Pancreas (tissue), 10 donors: ENCODE results near the gene SPAAR. TPM values are rescaled to one million over a fixed set of nuclear protein-coding genes. Genes with fewer than 3 reads are reported as not detected.

Experiments
- ATAC-seq, 4 donors: fragments of 200-7000 bp; cut with Tn5 transposase; one replicate each; pipeline versions ENCODE4 v1.8.0 to v1.9.1; 2020; ENCODE audit warnings: mild to moderate bottlenecking in 4 of 4, moderate library complexity in 4 of 4
- DNase-seq, 6 donors: peaks; one replicate each; pipeline ENCODE4 v3.0.0-alpha.2; 2020
- FAIRE-seq: peaks from 2 replicates; lab custom pipeline; 2012; peaks lifted over from hg19 to GRCh38; lab: Jason Lieb, UNC
- H3K27ac ChIP-seq, 4 donors: fragments of 200-600 bp; sonication (generic); 1 replicate in 3 of 4; 2 replicates in 1 of 4; pipeline versions ENCODE4 v1.5.0 to v1.8.0; 2020
- H3K27me3 ChIP-seq, 4 donors: fragments of 200-600 bp; one replicate each; pipeline ENCODE4 v1.8.0; 2021
- H3K36me3 ChIP-seq, 3 donors: fragments of 200-600 bp; sonication (generic) in 1 of 3; one replicate each; pipeline versions ENCODE4 v1.5.0 to v1.8.0; 2020 to 2021
- H3K4me1 ChIP-seq, 3 donors: fragments of 200-600 bp; one replicate each; pipeline ENCODE4 v1.8.0; 2021
- H3K4me3 ChIP-seq, 4 donors: fragments of 200-600 bp; sonication (generic) in 2 of 4; one replicate each; pipeline versions ENCODE4 v1.5.0 to v1.8.0; 2020 to 2021
- H3K9me3 ChIP-seq, 4 donors: fragments of 200-600 bp; one replicate each; pipeline ENCODE4 v1.8.0; 2021
- CTCF ChIP-seq, 4 donors: fragments of 200-600 bp; sonication (generic) in 3 of 4; IDR thresholded peaks; one replicate each; pipeline versions ENCODE4 v1.5.0 to v1.8.0; 2021; ENCODE audit warnings: antibody characterized with exemption in 4 of 4
- WGBS, 2 donors: extraction: QIAGEN DNeasy Blood & Tissue Kit; methylation state at CpG; one replicate each; pipeline ENCODE4 v1.1.7; 2013; 5-methylcytosine and 5-hydroxymethylcytosine counted together
- intact Hi-C, 3 donors: fragments of 100-400 bp; cut with DNase I; formaldehyde crosslinking; loops; one replicate each; pipeline versions ENCODE4 v1.11.1 to v1.14.2; 2022
- polyA plus RNA-seq, 2 donors: library from polyadenylated mRNA; stranded (reverse); fragments of 200-250 nt; gene quantifications; one replicate each; pipeline ENCODE4 v1.2.3, GENCODE V29; 2013
- total RNA-seq, 6 donors: library from RNA; stranded (reverse); fragmentation: NEBNext Ultra II Directional in 4 of 6; extraction: Animal tissue kit (Norgen Biotek cat#: 25700) in 4 of 6; gene quantifications; one replicate each; pipeline versions ENCODE4 v1.2.1 to v1.2.4, GENCODE V29; 2021 to 2023
- donor health status: healthy with polysubstance abuse.
- donor health status: DM: no; HTN: no; CAD: no; lungs with moderate emphysema.
- donor health status: DM: no; HTN: no; CAD: no.
- donor health status: control.
- donor health status: control.
- donor health status: Bipolar disorder and iron deficiency.
- donor health status: DM: yes; HTN: yes; CAD: no.
- donor health status: DM: no; HTN: no; CAD: no.
- donor health status: DM: no; HTN: no; CAD: no.
- donor health status: DM: yes; HTN: yes; CAD: no.

The SPAAR gene
- total and polyA plus RNA-seq, 8 donors, result 0.12 to 1.6 (median 0.44) TPM; not detected in 1

- H3K27me3 ChIP-seq, result peaks cover 0 to 5% (median 0%) of the 10 kb centered on the region in 4 donors
- WGBS, 2 donors, result 62% methylated on average over 5 of the region's 5 CpGs
- DNase-seq (no peak), FAIRE-seq (no peak), ATAC-seq (no peak)
- no peaks in the 10 kb centered on the region for H3K9me3 ChIP-seq
- no peak within 1 kb of the TSS for H3K4me3 ChIP-seq
- no peaks in the 10 kb centered on the region for H3K4me1 ChIP-seq
- H3K27ac ChIP-seq, result no peak within 1 kb of the TSS
- intact Hi-C loops, result loop anchor here in 2 of 3 donors (5.0 to 10.0 kb wide), 2 partner anchors 64 to 67 kb away; no protein-coding TSS in a partner anchor
- H3K36me3 ChIP-seq, result no peaks in the 10 kb centered on the region
- no peak for TF ChIP-seq CTCF (IDR thresholded peaks at IDR 0.05)
These were observed 49.0 kb downstream of the SPAAR start, which contains the start of gene OR2S2 for GRCh38 chr9:35958104-35958837. OR2S2 (minus strand) TSS chr9:35958154; CDS start chr9:35958098, 56 bp downstream.

GRCh38 chr9:35960039-35960655 is 50.9 kb downstream of the SPAAR start:
- 60 to 74% methylated on average over 2 to 3 of the region's 3 CpGs for WGBS, 2 donors
- H3K27me3 ChIP-seq, result no peaks in the 10 kb centered on the region
- intact Hi-C loops, result no loop called here
- no peak for DNase-seq
- no peaks in the 10 kb centered on the region for H3K4me1 ChIP-seq
- no peak for FAIRE-seq
- TF ChIP-seq CTCF (IDR thresholded peaks at IDR 0.05), result no peak
- no peak for ATAC-seq
- no peak overlapping the region for H3K4me3 ChIP-seq
- H3K27ac ChIP-seq, result no peak overlapping the region
- H3K9me3 ChIP-seq, result no peaks in the 10 kb centered on the region
- H3K36me3 ChIP-seq, result no peaks in the 10 kb centered on the region

Other genes starting within 250 kb of the SPAAR start
- 1 to 10 TPM in 3 of 6 donors, under 1 TPM in 3; 0.20 to 1.2 (median 0.98) TPM for gene ARHGEF39, start 244.3 kb upstream of the SPAAR start, total RNA-seq
- 1 to 10 TPM; 1.4 to 2.0 TPM for gene ARHGEF39, start 244.3 kb upstream of the SPAAR start, polyA plus RNA-seq
- gene CA9, start 235.6 kb upstream of the SPAAR start, total RNA-seq, result 10 to 100 TPM in 2 of 6 donors, 1 to 10 TPM in 4; 1.2 to 75.6 (median 5.7) TPM
- gene CA9, start 235.6 kb upstream of the SPAAR start, polyA plus RNA-seq, result 10 to 100 TPM in 1 of 2 donors, 1 to 10 TPM in 1; 9.2 to 17.9 TPM
- 10 to 100 TPM; 11.3 to 52.8 (median 22.6) TPM for gene TPM2, start 219.6 kb upstream of the SPAAR start, total RNA-seq
- 100 to 1,000 TPM; 204 to 227 TPM for gene TPM2, start 219.6 kb upstream of the SPAAR start, polyA plus RNA-seq
- gene TLN1, start 177.3 kb upstream of the SPAAR start, total RNA-seq, result 100 to 1,000 TPM in 2 of 6 donors, 10 to 100 TPM in 4; 72.0 to 141 (median 86.6) TPM
- gene TLN1, start 177.3 kb upstream of the SPAAR start, polyA plus RNA-seq, result 10 to 100 TPM; 64.5 to 72.7 TPM
- 10 to 100 TPM; 15.7 to 24.3 (median 18.8) TPM for gene CREB3, start 176.8 kb upstream of the SPAAR start, total RNA-seq
- 10 to 100 TPM; 23.9 to 29.6 TPM for gene CREB3, start 176.8 kb upstream of the SPAAR start, polyA plus RNA-seq
- 10 to 100 TPM; 22.0 to 40.6 (median 32.2) TPM for gene GBA2, start 160.3 kb upstream of the SPAAR start, total RNA-seq
- gene GBA2, start 160.3 kb upstream of the SPAAR start, polyA plus RNA-seq, result 10 to 100 TPM; 69.5 to 91.3 TPM
- 10 to 100 TPM; 12.7 to 18.3 (median 15.0) TPM for gene RGP1, start 160.2 kb upstream of the SPAAR start, total RNA-seq
- 1 to 10 TPM; 6.8 to 9.3 TPM for gene RGP1, start 160.2 kb upstream of the SPAAR start, polyA plus RNA-seq
- gene MSMP, start 155.2 kb upstream of the SPAAR start, total RNA-seq, result 1 to 10 TPM in 1 of 6 donors, under 1 TPM in 1, not detected in 4; 0.67 to 2.3 TPM
- gene MSMP, start 155.2 kb upstream of the SPAAR start, polyA plus RNA-seq, result under 1 TPM in 1 of 2 donors, not detected in 1; 0.49 TPM
- 1 to 10 TPM; 2.2 to 7.9 (median 2.7) TPM for gene NPR2, start 117.9 kb upstream of the SPAAR start, total RNA-seq
- gene NPR2, start 117.9 kb upstream of the SPAAR start, polyA plus RNA-seq, result 10 to 100 TPM in 1 of 2 donors, 1 to 10 TPM in 1; 8.3 to 14.6 TPM
- gene SPAG8, start 97.2 kb upstream of the SPAAR start, total RNA-seq, result 1 to 10 TPM in 2 of 6 donors, under 1 TPM in 4; 0.52 to 1.8 (median 0.83) TPM
- 1 to 10 TPM; 1.6 to 3.1 TPM for gene SPAG8, start 97.2 kb upstream of the SPAAR start, polyA plus RNA-seq
- 10 to 100 TPM; 20.6 to 43.7 (median 29.7) TPM for gene HINT2, start 94.4 kb upstream of the SPAAR start, total RNA-seq
- 10 to 100 TPM; 51.7 to 64.2 TPM for gene HINT2, start 94.4 kb upstream of the SPAAR start, polyA plus RNA-seq
- not detected for gene FAM221B, start 80.8 kb upstream of the SPAAR start, total RNA-seq
- gene FAM221B, start 80.8 kb upstream of the SPAAR start, polyA plus RNA-seq, result under 1 TPM in 1 of 2 donors, not detected in 1; 0.11 TPM
- gene TMEM8B, start 80.3 kb upstream of the SPAAR start, total RNA-seq, result 10 to 100 TPM in 1 of 6 donors, 1 to 10 TPM in 5; 4.9 to 10.3 (median 7.0) TPM
- gene TMEM8B, start 80.3 kb upstream of the SPAAR start, polyA plus RNA-seq, result 10 to 100 TPM; 11.1 to 17.2 TPM
- gene OR13J1, start 39.1 kb upstream of the SPAAR start, total RNA-seq, result not detected
- not detected for gene OR13J1, start 39.1 kb upstream of the SPAAR start, polyA plus RNA-seq
- gene HRCT1, start 3.3 kb upstream of the SPAAR start, total RNA-seq, result 1 to 10 TPM in 3 of 6 donors, under 1 TPM in 3; 0.43 to 1.5 (median 0.83) TPM
- 1 to 10 TPM in 1 of 2 donors, under 1 TPM in 1; 0.33 to 1.5 TPM for gene HRCT1, start 3.3 kb upstream of the SPAAR start, polyA plus RNA-seq
- not detected for gene OR2S2, start 48.7 kb downstream of the SPAAR start, total RNA-seq
- gene OR2S2, start 48.7 kb downstream of the SPAAR start, polyA plus RNA-seq, result not detected
- gene RECK, start 127.4 kb downstream of the SPAAR start, total RNA-seq, result 1 to 10 TPM in 5 of 6 donors, under 1 TPM in 1; 0.95 to 4.6 (median 1.8) TPM
- 1 to 10 TPM; 1.4 to 2.0 TPM for gene RECK, start 127.4 kb downstream of the SPAAR start, polyA plus RNA-seq
- gene GLIPR2, start 227.2 kb downstream of the SPAAR start, total RNA-seq, result 10 to 100 TPM in 1 of 6 donors, 1 to 10 TPM in 5; 1.3 to 10.0 (median 2.3) TPM
- 1 to 10 TPM; 5.8 to 8.2 TPM for gene GLIPR2, start 227.2 kb downstream of the SPAAR start, polyA plus RNA-seq